GM21367 (cell line): Measurements from ENCODE around the gene CHCHD6.

Experiments used
- ATAC-seq: cut with Tn5 transposase; IDR thresholded peaks from one replicate; pipeline ENCODE4 v1.9.1; 2021; ENCODE audit not compliant: unreplicated experiment

The CHCHD6 gene

GRCh38 chr3:126742057-126742456 is 38.0 kb downstream of the CHCHD6 start:
- no peak for ATAC-seq

- ATAC-seq = no peak
Observed at GRCh38 chr3:126743350-126743749, 39.3 kb downstream of the CHCHD6 start.

- no peak for ATAC-seq
Observed at GRCh38 chr3:126743781-126744180, 39.7 kb downstream of the CHCHD6 start.

- no peak for ATAC-seq
Observed at GRCh38 chr3:126745760-126746394, 41.8 kb downstream of the CHCHD6 start.

DNA sequence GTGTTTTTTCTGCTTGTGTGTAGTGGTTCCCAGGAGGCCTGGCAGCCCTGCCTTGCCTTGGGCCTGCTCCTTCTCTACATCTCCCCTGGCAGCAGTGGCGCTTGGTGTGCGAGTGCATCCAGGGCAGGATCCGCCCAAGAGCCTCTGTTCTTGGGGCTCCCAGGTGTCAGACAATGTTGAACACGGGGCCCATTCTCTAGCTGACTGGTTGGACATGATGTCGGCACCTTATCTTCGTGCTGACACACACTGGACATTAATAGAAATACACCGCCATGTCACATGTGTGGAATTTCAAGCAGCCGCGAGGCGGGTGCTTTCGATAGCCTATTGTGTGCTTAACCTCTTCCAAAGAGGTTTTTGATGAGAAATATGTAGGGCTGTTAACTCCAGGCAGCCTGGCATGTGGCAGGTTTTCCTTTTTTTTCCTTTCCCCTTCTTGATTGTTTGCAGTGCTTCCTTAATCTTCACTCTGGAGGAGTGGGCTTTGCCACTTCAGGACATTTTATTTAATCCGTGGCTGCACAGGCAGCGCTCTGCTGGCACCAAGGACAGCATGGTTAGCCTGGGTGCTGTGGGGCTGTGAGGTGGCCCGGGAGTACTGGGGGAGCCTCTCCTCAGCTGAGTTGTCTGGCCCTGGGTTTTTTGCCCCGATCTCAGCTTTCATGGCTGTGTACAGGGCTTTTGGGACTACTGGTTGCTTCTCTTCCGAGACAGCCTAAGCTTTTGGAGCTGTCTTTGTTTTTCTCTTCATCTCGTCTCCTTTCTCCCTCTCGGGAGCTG is 42.5 kb downstream of the CHCHD6 start:
- no peak for ATAC-seq

DNA sequence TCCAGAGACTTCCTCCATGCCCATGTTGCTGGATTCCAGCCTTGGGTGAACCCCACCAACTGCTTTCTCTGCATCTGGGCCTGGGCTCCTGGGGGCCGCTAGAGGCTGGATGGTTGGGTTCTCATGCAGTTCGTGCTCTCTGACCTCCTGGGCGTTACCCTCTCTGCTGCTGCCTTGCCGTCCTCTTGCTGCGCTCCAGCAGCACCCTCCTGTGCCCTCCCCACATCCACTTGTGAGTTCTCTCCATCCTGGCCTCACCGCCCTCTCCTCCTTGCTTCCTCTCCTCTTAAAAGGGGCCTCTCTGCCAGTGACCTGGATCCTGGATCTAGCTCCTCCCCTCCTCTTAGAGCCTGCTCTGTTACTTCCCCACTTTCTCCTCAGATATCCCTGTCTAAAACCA is 43.7 kb downstream of the CHCHD6 start:
- ATAC-seq = no peak

DNA sequence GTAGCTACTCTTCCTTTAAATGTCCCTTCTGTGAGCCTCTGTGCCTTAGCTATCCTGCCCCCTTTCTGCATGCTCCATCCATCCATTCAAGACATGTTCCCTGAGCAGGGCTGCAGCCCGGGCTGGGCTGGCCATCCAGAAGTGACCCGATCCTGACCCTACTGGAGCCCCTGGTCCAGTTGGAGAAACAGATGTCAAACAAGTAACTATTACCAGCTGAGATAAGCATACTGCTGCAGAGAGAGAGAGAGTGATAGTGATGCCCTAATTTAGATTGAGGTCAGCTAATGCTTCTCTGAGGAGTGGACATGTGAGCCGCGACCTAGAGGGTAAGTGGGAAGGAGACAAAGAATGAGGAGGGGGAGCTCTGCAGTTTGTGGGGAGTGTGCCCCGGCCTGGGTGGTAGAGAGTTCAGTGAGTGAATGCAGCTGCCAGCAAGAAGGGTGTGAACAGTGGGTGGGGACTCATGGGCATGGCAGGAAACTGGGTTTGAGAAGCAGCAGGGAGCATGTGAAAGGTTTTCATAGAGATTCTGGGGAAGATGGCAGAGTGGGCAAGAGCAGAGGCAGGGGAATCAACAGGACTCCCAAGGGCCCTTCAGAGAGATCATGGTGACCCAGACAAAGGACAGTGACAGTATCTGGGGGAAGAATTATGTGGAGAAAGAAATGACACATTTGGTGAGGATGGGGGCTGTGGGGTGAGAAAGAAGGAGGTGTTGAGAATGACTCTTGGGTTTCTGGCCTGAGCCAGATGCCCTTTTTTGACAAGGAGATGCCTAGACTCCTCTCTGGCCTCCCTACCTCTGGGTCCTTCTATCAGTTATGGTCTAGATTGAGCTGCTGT is 44.9 kb downstream of the CHCHD6 start:
- ATAC-seq = no peak

GRCh38 chr3:126749547-126749875 is 45.5 kb downstream of the CHCHD6 start:
- no peak for ATAC-seq

- no peak for ATAC-seq
Observed at GRCh38 chr3:126749931-126750755, 46.1 kb downstream of the CHCHD6 start.

GRCh38 chr3:126750756-126751121 is 46.7 kb downstream of the CHCHD6 start:
- no peak for ATAC-seq

GRCh38 chr3:126751611-126752302 is 47.7 kb downstream of the CHCHD6 start:
- no peak for ATAC-seq

DNA sequence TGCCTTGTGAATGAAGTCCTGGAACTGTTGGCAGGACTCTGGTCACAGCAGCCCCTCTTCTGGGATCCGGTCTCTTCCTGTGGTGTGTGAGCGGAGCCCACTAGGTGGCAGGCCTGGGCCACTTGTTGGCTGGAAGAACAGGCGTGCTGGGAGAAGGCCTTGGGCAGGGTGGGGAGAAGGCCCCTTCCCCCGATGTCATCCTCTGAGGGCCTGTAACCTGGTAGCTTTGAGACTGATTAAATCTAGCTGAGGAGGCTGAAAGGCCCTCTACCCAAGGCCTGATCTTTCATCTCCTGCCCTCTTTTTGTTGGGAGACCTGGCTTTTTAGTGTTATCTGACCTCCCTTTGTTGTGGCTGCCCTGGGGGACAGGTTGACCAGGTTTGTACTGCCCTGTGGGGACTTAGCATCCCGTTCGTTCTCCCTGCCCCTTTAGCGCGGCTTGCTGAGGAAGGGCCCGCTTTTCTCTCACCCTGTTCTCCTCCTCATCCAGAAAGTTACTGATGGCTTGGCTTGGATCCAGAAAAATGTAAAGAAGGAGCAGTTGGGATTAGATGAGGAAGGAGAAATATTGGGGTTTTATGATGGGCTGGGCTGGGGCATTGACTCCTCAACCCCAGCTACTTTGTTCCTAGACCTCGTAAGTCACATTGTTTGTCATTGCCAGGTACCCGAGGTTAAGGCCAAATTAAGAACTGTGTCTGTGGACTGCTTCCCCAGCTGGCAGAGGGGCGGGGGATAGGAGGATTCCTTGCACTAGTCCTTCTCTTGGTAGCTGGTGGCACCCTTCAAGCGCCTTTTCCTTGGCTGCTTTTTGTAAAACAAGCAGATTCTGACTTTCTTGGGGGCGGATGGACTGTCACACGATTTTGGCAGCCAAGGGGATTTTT is 48.5 kb downstream of the CHCHD6 start:
- no peak for ATAC-seq

DNA sequence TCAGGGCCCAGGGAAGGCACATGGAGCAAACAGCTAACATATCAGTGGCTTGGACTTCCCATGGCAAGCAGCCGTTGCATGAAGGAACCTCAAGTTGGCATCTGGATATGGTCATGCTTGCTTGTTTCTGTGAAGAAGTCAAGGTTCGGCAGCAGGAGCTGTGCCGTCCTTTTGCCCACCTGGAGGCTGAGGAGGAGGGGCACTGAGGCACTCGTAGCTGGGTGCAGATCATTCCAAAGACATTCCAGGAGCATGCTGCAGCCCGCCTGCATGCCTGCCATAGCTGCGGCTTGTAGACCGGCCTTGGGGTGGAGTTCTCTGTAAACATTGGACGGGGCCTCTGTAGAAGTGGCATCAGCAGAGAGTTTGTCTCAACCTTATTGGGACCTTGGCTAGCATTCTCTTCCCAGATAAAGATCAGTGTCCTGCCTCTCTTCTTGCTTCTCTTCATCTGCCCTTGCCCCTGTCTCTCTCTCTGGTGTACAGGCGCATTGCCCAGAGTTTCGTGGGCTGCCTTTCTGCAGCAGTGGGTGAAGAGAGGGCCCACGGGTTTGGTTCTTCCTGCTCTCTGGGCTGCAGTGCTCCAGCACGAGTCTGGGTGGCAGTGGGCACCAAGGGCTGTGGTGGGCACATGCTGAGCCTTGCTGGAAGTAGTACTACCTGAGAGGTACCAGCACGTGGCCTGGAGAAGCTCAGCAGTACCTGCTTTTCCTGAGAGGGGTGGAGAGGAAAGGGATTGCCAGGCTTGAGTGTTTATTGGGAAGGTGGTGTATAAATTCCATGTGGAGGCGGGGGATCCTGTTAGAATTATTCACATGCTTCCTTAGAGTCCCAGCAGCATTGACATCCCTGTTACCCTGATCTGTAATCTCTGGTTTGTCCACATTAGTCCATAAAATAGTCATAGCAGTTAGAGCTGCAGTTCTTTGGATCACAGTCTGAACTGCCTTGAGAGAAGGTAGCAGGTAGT is 49.4 kb downstream of the CHCHD6 start:
- no peak for ATAC-seq

- no peak for ATAC-seq
Observed at GRCh38 chr3:126755866-126756265, 51.8 kb downstream of the CHCHD6 start.

DNA sequence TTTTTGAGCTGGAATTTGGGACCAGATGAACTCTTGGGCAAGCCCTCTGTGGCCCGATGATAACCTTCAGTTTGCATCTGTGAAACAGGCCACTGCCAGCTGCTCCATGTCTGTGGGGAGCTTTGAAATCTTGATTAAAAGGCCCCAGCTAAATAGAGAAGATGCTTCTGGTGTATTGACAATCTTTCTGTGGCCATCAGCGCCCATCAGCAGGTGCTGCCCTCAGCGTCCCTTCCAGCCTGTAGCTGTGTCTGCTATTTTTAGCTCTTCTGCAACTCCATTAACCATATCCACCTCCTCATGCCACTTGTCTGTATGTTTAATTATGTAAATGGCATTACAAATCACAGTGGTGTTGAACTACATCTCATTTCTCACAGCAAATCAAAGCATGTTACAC is 54.0 kb downstream of the CHCHD6 start:
- ATAC-seq = no peak

DNA sequence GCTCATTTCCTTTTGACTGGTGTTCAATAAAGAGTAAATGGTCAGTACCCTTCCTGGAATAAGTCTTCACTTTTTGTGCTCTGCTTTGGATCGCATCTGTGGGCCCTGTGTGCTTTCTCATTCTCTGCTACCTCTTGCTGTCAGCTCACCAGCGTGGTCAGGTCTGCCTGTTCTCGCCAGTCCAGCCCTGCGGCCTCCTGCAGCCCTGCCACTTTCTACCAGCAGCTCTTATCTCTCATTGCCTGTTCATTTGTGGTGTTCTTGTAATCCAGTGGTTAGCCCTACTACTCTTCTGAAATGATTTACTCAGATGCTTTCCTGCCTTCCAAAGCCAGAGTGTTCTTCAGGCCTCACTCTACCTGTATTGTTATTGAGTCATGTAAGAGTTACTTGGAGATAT is 54.8 kb downstream of the CHCHD6 start:
- no peak for ATAC-seq

GRCh38 chr3:126760541-126760940 is 56.5 kb downstream of the CHCHD6 start:
- no peak for ATAC-seq

GRCh38 chr3:126763035-126763434 is 59.0 kb downstream of the CHCHD6 start:
- ATAC-seq = no peak
